HG03060 (cell line): Measurements from ENCODE around the gene CD82.

Source experiments
- ATAC-seq: cut with Tn5 transposase; IDR thresholded peaks from one replicate; pipeline ENCODE4 v1.9.1; 2021; ENCODE audit warnings: low read depth, moderate number of reproducible peaks; ENCODE audit not compliant: unreplicated experiment

Gene CD82

DNA sequence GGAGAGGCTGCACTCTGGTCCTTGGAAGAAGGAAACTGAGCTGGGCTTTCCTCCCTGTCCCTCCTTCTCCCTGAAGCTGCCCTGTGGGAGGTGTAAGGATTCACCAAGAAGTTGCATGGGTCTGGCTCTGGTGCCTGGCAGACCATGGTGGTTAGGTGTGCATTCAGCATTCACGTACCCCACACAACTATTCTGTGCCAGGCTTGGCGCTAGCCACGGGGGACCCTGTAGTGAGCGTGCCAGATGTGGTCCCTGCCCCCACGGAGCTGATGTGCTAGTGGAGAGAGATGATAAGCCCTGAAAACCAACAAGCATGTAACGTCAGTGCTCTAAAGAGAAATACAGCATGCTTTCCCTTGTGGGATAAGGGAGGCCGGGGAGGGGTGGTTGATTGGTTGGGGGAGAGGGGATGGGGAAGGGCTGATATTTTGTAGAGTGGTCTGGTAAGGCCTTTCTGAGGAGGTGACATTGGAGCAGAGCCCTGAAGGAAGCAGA lies 48.9 kb downstream of the CD82 start:
- no peak for ATAC-seq

DNA sequence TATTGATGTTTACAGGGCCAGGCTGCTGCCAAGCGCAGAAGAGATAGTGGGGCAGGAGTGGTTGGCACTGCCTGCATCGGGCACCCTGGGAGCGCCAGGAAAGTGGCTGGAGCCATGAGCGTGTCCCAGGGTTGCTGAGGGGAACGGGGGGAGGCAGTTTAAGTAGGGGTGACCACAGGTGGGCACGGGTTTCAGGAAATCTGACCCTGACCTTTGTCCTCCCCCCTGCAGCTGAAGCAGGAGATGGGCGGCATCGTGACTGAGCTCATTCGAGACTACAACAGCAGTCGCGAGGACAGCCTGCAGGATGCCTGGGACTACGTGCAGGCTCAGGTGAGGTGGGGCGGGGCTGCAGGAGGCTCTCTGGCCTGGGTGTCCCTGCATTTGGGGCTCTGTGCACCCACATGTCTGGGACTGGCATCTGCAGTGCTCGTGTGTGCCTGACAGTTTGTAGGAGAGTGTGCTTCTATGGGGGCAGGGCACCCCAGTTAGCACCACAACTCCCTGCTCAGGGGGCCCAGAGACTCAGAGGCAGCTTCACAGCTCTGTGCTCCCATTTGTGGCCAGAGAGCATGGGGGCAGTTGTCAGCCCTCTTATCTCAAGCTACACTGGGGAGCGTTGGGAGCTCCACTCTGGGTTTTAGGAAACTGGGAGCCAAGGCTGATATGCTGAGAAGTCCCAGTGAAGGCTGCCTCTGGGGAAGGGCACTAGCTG lies 49.7 kb downstream of the CD82 start:
- ATAC-seq, result no peak

DNA sequence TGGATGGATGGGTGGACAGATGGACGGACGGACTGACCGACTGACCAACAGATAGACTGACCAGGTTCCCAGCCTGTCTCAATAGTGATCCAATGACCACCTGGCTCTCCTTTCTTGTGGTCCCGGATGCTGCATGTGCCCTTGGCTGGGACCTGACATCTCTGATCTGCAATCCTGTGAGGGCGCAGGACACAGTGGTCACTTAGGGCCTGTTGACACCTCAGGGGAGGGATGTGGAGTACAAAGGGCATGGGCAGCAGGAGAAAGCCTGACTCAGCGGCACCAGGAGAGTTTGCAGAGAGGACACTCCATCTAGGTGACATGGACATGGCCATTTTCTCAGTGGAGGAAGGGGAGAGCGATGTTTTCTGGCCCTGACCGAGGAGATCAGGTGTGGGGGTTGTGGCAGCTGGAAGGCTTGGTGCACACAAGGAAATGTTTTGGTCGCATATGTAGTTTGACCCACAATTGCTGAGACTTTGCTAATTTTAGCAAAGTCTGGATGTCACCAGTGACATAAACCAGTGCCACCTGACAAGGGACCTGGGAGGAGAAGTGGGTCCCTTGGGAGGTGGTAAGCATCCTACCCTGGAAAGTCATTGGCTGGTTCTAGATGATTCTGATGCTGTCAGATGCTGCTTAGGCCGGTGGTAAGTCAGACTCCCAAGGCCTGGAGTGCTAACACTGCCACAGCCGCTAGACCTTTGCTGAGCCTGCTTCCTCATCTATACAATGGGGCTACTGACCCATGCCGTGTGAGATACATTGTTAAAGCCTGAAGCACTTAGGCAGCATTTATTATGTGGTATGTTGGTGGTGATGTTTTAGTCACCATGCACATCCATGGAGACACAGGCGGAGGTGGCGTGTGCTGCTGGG lies 50.7 kb downstream of the CD82 start:
- no peak for ATAC-seq

DNA sequence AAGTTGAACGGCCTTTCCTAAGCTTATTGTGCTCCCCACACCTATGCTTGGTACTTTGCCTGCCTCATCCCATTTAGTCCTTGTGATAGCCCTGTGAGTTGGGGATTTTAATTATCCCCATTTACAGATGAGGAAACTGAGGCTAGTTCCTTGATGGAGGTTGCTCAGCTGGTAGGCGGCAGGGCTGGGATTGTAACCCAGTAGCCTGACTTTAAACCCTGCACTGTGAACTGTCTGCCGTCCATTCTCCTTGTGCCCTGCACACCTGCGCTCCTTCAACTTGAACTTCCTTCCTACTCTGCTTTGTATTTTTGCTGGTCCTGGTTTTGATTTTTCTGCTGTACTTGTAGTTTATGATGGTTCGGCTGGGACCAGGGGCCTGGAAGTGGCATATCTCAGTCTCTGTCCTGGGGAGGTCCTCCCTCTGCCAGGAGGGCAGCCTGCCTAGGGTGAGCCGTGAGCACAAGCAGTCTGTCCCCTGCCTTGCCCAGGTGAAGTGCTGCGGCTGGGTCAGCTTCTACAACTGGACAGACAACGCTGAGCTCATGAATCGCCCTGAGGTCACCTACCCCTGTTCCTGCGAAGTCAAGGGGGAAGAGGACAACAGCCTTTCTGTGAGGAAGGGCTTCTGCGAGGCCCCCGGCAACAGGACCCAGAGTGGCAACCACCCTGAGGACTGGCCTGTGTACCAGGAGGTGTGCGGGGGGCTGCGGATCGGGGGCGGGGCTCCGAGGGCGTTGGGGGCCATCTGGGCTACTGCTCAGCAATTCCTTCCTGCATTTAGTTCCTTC lies 52.4 kb downstream of the CD82 start:
- ATAC-seq, result no peak

DNA sequence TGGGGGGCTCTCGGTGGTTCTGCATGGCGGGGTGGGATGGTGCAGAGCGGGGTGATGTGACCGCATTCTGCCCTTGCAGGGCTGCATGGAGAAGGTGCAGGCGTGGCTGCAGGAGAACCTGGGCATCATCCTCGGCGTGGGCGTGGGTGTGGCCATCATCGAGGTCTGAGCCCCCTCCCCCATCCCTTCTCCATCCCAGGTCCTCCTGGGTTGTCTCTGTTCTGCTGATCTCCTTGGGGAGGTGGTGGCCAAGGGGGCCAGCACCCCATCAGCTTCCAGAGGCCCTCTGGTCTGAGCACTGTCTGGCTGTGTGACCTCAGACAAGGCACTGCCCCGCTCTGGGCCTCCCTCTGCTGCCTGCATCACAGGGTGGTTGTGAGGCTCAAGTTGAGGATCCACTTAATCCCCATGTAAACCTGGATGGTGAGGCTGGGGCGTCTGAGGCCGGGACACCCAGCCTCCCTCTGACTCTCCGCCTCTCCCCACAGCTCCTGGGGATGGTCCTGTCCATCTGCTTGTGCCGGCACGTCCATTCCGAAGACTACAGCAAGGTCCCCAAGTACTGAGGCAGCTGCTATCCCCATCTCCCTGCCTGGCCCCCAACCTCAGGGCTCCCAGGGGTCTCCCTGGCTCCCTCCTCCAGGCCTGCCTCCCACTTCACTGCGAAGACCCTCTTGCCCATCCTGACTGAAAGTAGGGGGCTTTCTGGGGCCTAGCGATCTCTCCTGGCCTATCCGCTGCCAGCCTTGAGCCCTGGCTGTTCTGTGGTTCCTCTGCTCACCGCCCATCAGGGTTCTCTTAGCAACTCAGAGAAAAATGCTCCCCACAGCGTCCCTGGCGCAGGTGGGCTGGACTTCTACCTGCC lies 53.3 kb downstream of the CD82 start:
- ATAC-seq, result no peak

DNA sequence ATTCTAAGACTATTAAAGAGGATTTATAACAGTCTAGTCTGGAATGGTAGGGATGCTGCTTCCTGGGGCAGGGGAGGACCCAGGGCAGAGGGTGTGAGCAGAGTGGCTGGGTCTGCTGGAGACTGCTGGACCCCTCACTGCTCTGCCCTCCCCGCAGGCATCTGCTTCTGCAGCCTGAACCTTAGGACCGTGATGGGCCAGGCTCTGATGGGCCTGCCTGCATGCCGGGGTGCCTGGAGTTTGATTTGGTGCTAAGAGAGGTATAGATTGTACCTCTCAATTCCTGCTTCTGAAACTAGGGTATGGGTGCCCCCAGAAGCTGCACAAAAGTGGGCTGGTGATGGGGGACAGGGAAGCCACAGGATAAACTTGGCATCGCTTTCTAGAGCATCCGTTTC lies 54.9 kb downstream of the CD82 start:
- ATAC-seq, result no peak

DNA sequence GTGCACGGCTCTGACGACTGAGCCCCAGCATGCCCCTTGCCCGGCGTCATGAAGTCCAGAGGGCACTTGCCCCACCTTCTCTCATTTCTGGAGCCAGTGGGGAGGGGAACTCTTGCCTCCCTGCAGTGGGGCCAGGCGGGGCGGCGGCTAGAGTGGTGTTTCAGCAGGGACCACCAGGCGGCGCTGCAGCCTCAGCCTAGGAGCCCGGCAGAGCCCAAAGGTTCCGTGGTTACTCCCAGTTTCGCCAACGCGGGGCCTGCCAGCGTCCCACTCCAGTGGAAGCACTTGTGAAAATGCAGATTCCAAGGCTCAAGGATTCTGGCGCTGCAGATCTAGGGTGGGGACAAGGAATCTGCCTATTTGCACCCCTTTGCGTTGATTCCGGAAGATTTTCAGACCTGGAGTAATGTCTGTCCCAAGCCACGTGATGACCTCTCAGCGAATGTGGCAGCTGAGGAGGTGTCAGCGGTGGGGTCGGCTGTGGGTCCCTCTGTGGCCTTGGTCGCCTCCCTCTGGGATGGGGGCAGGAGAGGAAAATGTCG lies 55.7 kb downstream of the CD82 start:
- no peak for ATAC-seq

DNA sequence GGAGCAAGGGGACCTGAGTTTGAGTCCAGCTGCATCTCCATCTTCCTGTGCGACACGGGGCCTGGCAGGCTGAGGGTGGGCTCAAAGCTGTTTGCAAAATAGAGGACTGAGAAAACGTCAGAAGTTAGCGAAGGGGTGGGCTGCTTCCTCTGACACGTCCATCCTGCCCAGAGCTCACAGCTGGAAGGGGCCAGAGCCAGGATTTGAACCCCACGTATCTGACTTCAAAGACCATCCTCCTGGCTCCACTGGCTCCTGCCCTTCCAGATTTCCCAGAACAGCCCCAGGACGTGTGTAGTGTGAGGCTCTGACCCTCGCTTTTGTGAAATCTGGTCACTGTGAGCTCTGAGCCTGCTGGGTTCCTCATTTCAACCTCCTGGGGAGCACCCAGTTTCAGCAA lies 56.3 kb downstream of the CD82 start:
- no peak for ATAC-seq

DNA sequence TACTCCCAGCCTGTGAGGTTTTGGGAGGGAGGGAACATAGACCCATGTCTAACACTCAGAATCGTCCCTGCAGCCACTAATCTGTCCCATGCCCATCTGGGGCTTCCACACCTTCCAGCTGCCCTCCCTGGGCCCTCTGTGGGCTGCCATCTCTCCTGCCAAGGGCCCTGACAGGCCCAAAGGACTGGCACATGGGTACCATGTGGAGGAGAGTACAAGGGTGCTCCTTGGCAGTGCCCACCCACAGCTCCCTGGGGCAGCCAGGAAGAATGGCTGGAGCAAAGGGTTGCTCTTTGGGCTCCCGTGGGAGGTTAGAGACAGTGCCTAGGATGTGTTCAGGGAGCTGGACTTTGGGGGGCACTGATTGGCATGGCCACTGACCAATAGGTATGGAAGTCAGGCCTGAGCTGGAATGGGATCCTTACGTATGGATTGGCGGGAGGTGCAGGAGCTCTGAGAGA lies 56.8 kb downstream of the CD82 start:
- no peak for ATAC-seq

DNA sequence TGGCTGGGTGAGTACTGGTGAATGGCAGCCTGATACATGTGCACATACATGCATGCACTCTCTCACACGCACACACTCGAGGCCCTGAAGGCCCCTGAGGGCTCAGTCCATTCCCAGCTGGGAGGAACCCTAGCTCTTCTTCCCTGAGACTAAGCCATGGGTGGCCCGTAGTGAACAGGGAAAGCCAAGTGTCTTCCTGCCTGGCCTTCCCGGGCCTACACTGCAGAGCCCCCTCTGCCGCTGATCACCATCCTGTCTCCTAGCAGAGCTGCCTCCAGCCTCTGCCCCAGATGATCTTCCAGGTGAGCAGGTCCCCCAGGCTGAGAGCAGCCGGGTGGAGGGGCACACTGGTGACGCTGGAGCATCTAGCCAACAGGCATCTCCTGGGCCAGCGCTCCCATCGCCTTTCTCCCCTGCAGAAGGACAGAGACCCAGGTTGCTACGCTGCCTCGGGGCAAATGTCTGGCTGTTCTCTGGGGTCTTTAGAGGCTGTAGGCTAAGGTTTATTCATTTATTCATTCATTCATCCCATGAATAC lies 57.3 kb downstream of the CD82 start:
- ATAC-seq, result no peak

DNA sequence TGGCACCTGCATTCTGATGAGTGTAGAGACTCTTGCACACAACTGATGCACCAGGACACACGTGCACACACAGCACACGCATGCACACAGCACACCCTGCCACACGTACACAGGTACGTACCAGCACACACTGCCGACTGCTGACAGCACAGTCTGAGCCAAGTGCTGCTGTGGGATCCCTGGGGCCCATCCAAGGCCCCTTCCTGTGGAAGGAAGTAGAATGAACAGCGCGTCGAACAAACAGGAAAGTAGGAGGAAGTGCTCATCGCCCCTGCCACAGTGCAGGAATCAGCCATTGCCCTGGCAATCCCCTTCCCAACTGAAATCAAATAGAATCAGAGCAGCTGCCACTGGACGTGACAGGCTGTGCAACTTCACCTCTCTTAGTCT lies 57.9 kb downstream of the CD82 start:
- ATAC-seq, result no peak

DNA sequence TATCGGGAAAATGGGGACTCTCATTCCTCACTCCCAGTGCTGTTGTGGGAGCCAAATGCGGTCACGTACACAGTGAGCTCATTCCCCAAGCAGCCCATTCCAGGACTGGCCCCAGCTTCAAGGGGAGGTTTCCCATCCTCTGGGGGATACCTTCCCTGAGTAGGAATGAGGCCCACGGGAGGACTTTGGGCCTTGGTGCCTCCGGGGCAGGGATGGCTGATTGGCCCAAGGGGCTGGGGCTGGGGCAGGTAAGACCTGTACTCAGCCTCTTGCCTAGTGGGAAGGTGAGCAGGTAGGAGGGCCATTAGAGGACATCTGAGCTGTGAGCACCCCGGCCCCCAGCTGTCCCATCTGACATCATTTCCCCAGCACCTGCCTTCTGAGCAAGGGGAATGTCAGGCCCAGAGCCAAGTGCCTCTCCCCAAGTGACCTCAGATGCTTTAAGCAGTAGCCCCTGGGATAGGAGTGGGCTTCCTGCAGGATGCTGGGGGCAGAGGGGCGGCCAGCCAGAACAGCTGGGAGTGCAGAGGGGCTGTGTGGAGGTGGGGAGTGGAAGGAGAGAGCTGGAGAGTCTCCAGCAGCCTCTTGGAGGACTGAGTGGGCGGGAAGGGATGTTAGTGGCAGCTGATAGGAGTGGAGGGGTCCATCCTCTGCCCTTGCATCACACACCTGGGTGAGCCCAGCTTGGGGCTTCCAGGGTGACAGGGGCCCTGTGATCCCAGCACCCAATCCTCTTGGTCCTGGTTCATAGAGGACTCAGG lies 58.4 kb downstream of the CD82 start:
- no peak for ATAC-seq

DNA sequence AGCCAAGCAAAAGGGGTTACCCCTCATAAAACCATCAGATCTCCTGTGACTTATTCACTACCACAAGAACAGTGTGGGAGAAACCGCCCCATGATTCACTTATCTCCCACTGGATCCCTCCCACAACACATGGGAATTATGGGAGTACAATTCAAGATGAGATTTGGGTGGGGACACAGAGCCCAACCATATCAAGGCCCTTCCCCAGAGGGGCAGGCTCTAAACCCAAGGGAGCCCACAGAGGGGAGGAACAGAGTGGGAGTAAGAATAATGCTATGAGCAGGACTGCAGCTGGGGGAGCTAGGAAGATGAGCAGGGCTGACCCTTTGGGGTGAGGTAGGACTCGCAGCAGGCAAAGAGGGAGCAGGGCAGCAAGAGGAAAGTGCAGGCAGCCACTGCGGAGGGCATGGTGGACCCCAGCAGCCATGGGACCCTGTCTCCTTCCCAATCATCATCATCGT lies 59.3 kb downstream of the CD82 start:
- ATAC-seq, result no peak

DNA sequence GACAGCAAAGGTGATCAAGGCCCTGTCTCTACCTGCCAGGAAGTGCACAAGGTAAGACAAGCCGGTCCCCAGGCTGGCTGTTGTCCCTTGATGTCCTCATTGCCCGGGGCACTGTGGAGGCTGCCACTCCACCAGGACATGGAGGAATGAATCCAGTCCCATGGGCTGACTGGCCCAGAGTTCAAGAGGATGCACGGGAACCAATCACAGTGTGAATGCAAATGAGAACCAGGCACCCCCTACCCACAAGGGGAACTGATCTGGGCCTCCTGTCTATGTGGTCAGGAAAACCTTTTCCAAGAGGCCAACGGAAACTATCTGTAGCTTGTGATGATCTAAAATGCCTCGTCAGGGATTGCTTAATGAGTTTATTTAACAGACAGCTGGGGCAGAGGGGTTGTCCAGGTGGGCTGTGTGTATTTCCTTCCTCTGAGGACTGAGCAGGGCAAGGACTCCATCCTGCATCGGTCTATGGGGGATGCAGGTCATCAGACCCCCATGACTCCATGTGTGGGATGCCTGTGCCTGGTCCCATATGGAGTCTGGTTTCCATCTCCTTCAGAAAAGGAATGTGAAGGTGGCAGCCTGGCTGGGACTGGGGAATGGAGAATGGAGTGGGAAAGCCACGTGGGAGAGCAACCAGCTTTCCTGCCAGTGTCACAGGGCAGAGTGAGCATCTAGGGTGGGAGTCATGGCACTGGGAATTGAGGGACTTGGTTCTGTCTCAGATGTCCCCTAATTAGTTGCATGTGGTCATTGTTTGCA lies 60.5 kb downstream of the CD82 start:
- no peak for ATAC-seq

DNA sequence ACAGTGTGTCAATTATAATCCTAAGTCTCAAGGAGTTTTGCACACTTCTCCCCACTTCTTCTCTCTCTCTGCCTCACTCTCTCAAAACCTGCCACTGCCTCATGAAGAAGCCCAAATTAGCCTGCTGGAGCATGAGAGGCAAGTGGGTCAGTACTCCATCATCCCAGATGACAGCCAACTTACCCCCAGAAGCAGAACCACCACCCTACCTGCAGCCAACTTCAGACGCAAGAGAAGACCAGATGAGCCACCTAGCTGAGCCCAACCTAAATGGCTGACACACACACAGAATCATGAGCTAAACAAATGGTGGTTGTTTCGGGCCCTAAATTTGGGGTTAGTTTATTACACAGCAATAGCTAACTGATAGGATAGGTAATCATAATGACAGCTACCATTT lies 61.2 kb downstream of the CD82 start:
- no peak for ATAC-seq

DNA sequence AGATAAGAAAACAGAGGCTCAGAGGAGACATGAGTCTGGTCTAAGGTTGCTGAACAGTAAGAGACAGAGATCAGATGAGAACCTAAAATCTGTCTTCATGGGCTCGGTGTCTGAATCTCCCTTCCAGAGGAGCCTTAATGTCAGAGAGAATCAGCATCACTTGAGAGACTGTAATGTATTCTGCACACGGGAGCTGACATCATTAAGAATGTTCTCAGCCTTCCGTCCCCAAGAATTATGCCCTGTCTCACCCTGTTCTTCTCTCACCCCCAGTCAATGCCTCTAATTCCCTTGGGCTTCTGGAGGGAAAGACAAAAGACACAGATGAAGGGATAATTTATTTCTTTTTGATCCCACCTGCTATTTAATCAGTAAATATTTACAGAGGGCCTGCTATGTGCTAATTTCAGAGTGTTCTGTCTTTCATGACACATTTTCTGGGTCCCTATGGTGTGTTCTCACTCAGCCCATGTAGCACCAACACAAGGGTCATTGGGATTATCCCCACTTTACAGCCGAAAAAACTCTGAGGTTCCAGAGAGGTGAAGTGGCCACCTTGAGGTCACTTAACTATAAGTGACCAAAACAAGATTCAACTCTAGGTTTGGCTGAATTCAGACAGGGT lies 61.8 kb downstream of the CD82 start:
- no peak for ATAC-seq

DNA sequence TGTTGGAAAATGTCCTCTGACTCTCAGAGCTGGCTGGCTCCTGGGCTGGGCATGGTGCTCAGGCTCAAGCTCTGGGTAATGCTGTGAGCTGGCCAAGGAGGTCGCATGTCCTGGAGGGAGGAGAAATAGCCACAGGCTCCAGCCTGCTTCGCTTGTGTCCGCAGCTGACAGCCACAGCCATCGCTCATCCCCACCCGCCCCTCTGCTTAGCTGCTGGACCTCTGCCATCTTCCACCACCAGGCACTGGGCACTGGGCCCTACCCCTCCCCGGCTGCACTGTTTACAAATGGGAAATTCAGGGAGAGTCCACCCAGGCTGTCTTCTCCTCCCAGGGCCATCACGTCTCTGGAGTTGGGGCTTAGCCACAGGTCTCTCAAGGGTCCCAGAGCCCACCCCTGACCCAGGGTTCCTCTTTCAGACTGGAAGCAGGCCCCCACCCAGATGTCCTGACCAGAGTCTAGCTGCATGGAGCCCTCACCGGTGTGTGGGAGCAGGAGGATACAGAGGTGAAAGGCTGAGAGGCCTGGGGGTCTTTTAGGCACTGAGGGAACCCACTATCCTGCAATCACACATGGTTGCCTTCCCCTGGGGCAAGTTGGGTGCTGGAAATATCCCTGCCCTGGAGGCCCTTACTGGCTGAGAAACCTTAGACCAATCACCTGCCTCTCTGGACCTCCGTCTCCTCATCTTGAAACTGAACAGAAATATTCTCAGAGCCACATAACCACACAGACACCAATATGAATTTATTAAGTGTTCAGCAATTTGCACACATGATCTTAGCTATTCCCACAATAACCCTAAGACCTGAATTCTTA lies 62.7 kb downstream of the CD82 start:
- peak; percentile 85 for ATAC-seq
